GM18499 (cell line): ENCODE data around the gene CYBC1.

Source experiments
- ATAC-seq: cut with Tn5 transposase; IDR thresholded peaks from one replicate; pipeline ENCODE4 v1.9.1; 2021; ENCODE audit warnings: moderate number of reproducible peaks; ENCODE audit not compliant: insufficient read depth, unreplicated experiment

CYBC1 gene

GRCh38 chr17:82394278-82394677 is 56.3 kb downstream of the CYBC1 start:
- ATAC-seq, result no peak

DNA sequence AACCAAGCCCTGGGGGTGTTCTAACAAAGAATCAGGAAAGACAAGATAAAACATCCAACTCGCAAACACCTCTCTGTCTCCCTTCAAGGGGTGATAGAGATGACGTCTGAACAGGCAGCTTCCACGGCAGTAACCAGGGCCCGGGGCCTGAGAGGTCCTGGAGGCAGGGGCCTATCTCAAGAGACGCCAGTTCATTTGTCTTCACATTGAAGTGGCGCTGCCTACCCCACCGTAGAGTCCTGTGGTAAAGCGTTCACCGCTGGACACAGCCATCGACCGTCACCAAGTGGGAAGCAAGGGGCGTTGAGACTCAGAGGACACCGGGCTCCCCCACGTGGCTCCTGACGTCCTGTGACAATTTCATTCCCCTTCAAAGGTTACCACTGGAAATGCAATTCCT is 57.6 kb downstream of the CYBC1 start:
- no peak for ATAC-seq
